SK-N-MC (cell line): ENCODE data around the gene TLX2.
A peak's percentile ranks its signal among the peaks of the same experiment; 100 is the strongest.

Experiments used
- DNase-seq: peaks from one replicate; pipeline ENCODE4 v3.0.0-alpha.2; 2011; ENCODE audit warnings: low read depth, low spot score
- H3K27ac ChIP-seq: fragments of 200-600 bp; sonication (generic); 2 replicates; pipeline ENCODE4 v1.5.1; 2016; ENCODE audit warnings: mixed run types
- H3K36me3 ChIP-seq: fragments of 200-600 bp; sonication (generic); 2 replicates; pipeline ENCODE4 v1.6.1; 2017; ENCODE audit warnings: antibody characterized with exemption, low read length, mixed read lengths; ENCODE audit not compliant: insufficient read depth
- H3K4me3 ChIP-seq: fragments of 200-600 bp; sonication (generic); 2 replicates; pipeline ENCODE4 v1.5.1; 2016
- H3K9ac ChIP-seq: fragments of 200-600 bp; sonication (generic); 2 replicates; pipeline ENCODE4 v1.8.0; 2017; ENCODE audit warnings: mixed run types, mixed read lengths; ENCODE audit not compliant: insufficient read length
- H3K9me3 ChIP-seq: fragments of 200-600 bp; sonication (generic); 2 replicates; pipeline ENCODE4 v1.6.1; 2017; ENCODE audit warnings: low read depth, mild to moderate bottlenecking, antibody characterized with exemption, low read length, moderate library complexity, mixed read lengths
- EZH2 ChIP-seq: fragments of 200-600 bp; sonication (generic); IDR thresholded peaks from one replicate; pipeline ENCODE4 v1.6.1; 2017; ENCODE audit warnings: antibody characterized with exemption
- FOXP2 ChIP-seq: optimal IDR thresholded peaks from 2 replicates; pipeline ENCODE3; 2011; ENCODE audit warnings: mild to moderate bottlenecking, moderate library complexity; ENCODE audit not compliant: insufficient read depth; ENCODE audit errors: extremely low read length, control extremely low read depth
- POLR2AphosphoS5 ChIP-seq: IDR thresholded peaks from 2 replicates; pipeline ENCODE4 v1.6.1; 2012; ENCODE audit warnings: mild to moderate bottlenecking, low read depth, low read length, borderline replicate concordance

The TLX2 gene

GRCh38 chr2:74491648-74492544, 22.4 kb upstream of the TLX2 start:
- TF ChIP-seq EZH2: no peak
- no peak for TF ChIP-seq POLR2AphosphoS5
- TF ChIP-seq FOXP2: no peak
- no peaks in the 10 kb centered on the region for H3K9me3 ChIP-seq
- no peak overlapping the region for H3K27ac ChIP-seq
- H3K4me3 ChIP-seq: no peak overlapping the region
- DNase-seq: no peak
- no peak overlapping the region for H3K9ac ChIP-seq
- H3K36me3 ChIP-seq: peaks cover 14% of the 10 kb centered on the region; the same call in 1 of the 2 replicates

GRCh38 chr2:74493546-74493945, 20.7 kb upstream of the TLX2 start:
- H3K36me3 ChIP-seq: peaks cover 14% of the 10 kb centered on the region; the same call in 1 of the 2 replicates
- DNase-seq: no peak
- TF ChIP-seq FOXP2 (no peak), EZH2 (no peak), POLR2AphosphoS5 (no peak)

GRCh38 chr2:74495440-74495839, 18.8 kb upstream of the TLX2 start:
- Histone ChIP-seq H3K9ac (no peak overlapping the region), H3K9me3 (no peaks in the 10 kb centered on the region), H3K27ac (no peak overlapping the region), H3K4me3 (no peak overlapping the region), H3K36me3 (peaks cover 14% of the 10 kb centered on the region; the same call in 1 of the 2 replicates)
- DNase-seq: no peak
- TF ChIP-seq EZH2 (no peak), POLR2AphosphoS5 (no peak), FOXP2 (no peak)

More at GRCh38 chr2:74493546-74493945, 20.7 kb upstream of the TLX2 start:
- Histone ChIP-seq H3K27ac (no peak overlapping the region), H3K9ac (no peak overlapping the region), H3K9me3 (no peaks in the 10 kb centered on the region), H3K4me3 (no peak overlapping the region)

GRCh38 chr2:74496997-74497776, 17.1 kb upstream of the TLX2 start:
- no peak for DNase-seq
- Histone ChIP-seq H3K4me3 (no peak overlapping the region), H3K9ac (no peak overlapping the region), H3K9me3 (no peaks in the 10 kb centered on the region), H3K27ac (no peak overlapping the region), H3K36me3 (peaks cover under 1% of the 10 kb centered on the region; the same call in 1 of the 2 replicates)
- TF ChIP-seq POLR2AphosphoS5 (no peak), EZH2 (no peak), FOXP2 (no peak)

GRCh38 chr2:74497777-74498499, 16.3 kb upstream of the TLX2 start:
- Histone ChIP-seq H3K4me3 (no peak overlapping the region), H3K9ac (no peak overlapping the region)
- DNase-seq: no peak

GRCh38 chr2:74498500-74499266, 15.6 kb upstream of the TLX2 start:
- Histone ChIP-seq H3K9ac (peak overlapping the region; percentile 64), H3K4me3 (peak overlapping the region; percentile 81), H3K9me3 (no peaks in the 10 kb centered on the region), H3K36me3 (no peaks in the 10 kb centered on the region), H3K27ac (no peak overlapping the region)
- TF ChIP-seq EZH2 (no peak), POLR2AphosphoS5 (no peak; the same call in 1 of the 2 replicates), FOXP2 (no peak)
- no peak for DNase-seq

More at GRCh38 chr2:74497777-74498499, 16.3 kb upstream of the TLX2 start:
- Histone ChIP-seq H3K36me3 (no peaks in the 10 kb centered on the region; the same call in 1 of the 2 replicates), H3K9me3 (no peaks in the 10 kb centered on the region), H3K27ac (no peak overlapping the region)
- TF ChIP-seq EZH2 (no peak), FOXP2 (no peak)

GRCh38 chr2:74499267-74499939, 14.8 kb upstream of the TLX2 start, which contains the start of gene LBX2:
Gene LBX2, minus strand, starts transcription at chr2:74499603. Its CDS starts 66 bp downstream, at chr2:74499537.
- Histone ChIP-seq H3K36me3 (no peaks in the 10 kb centered on the region), H3K9ac (peak within 1 kb of the TSS; percentile 64), H3K9me3 (no peaks in the 10 kb centered on the region), H3K27ac (no peak within 1 kb of the TSS), H3K4me3 (peak within 1 kb of the TSS; percentile 81)
- DNase-seq: no peak
- TF ChIP-seq FOXP2 (no peak), POLR2AphosphoS5 (no peak), EZH2 (no peak)
